NOMO-1 (cell line): ENCODE data around the gene REEP2.

ENCODE experiments used
- DNase-seq, 2 experiments: peaks; one replicate each; lab custom pipeline; 2025; ENCODE audit not compliant: unreplicated experiment in 2 of 2; lab: John Stamatoyannopoulos, UW

The REEP2 gene

GRCh38 chr5:138495351-138495750 lies 56.5 kb downstream of the REEP2 start:
- DNase-seq = no peak
